Nasal cavity respiratory epithelium epithelial cell of viscerocranial mucosa (primary cell): Measurements from ENCODE around the gene SERPINB5. TPM values are rescaled to one million over a fixed set of nuclear protein-coding genes. Genes with fewer than 3 reads are reported as not detected.

Source experiments
- total RNA-seq: library from RNA; depleted of rRNA; stranded (reverse); fragments of >200 nt; gene quantifications from 2 replicates; pipeline ENCODE4 v1.2.3, GENCODE V29; 2014

Gene SERPINB5
- total RNA-seq: 300 and 470 TPM in 2 replicates

GRCh38 chr18:63476668-63477067, at the start of gene SERPINB5:
Gene SERPINB5 (plus strand): TSS chr18:63476958. CDS start chr18:63484429, 7,471 bp downstream.

GRCh38 chr18:63542069-63542468, 65.3 kb downstream of the SERPINB5 start, which contains the start of gene SERPINB12:
Gene SERPINB12 (plus strand): TSS chr18:63542369. CDS start chr18:63556160, 13,791 bp downstream.

Other genes with a start within 250 kb of the SERPINB5 start
- gene BCL2, start 157.2 kb upstream of the SERPINB5 start, total RNA-seq: 1.4 and 1.8 TPM in 2 replicates
- 26.0 and 73.7 TPM in 2 replicates for gene KDSR, start 109.8 kb upstream of the SERPINB5 start, total RNA-seq
- 115 and 141 TPM in 2 replicates for gene VPS4B, start 54.5 kb upstream of the SERPINB5 start, total RNA-seq
- gene SERPINB12, start 65.4 kb downstream of the SERPINB5 start, total RNA-seq: 0.28 and 0.34 TPM in 2 replicates
- 16.7 and 114 TPM in 2 replicates for gene SERPINB13, start 110.4 kb downstream of the SERPINB5 start, total RNA-seq
- 1.7 and 63.5 TPM in 2 replicates for gene SERPINB4, start 167.3 kb downstream of the SERPINB5 start, total RNA-seq
- gene SERPINB3, start 184.9 kb downstream of the SERPINB5 start, total RNA-seq: 32.5 and 258 TPM in 2 replicates
- gene SERPINB11, start 226.0 kb downstream of the SERPINB5 start, total RNA-seq: under 0.01 and 0.93 TPM in 2 replicates